Pancreas (tissue), 10 donors: ENCODE results near the gene SNED1. TPM values are rescaled to one million over a fixed set of nuclear protein-coding genes. Genes with fewer than 3 reads are reported as not detected.
"Not testable (repeated sequence)": the region's sequence is repeated elsewhere in the genome, so short reads cannot be mapped to it uniquely, and the experiment has no call there.

Experiments
- ATAC-seq, 4 donors: fragments of 200-7000 bp; cut with Tn5 transposase; one replicate each; pipeline versions ENCODE4 v1.8.0 to v1.9.1; 2020; ENCODE audit warnings: mild to moderate bottlenecking in 4 of 4, moderate library complexity in 4 of 4
- DNase-seq, 6 donors: peaks; one replicate each; pipeline ENCODE4 v3.0.0-alpha.2; 2020
- FAIRE-seq: peaks from 2 replicates; lab custom pipeline; 2012; peaks lifted over from hg19 to GRCh38; lab: Jason Lieb, UNC
- H3K27ac ChIP-seq, 4 donors: fragments of 200-600 bp; sonication (generic); 1 replicate in 3 of 4; 2 replicates in 1 of 4; pipeline versions ENCODE4 v1.5.0 to v1.8.0; 2020
- H3K27me3 ChIP-seq, 4 donors: fragments of 200-600 bp; one replicate each; pipeline ENCODE4 v1.8.0; 2021
- H3K36me3 ChIP-seq, 3 donors: fragments of 200-600 bp; sonication (generic) in 1 of 3; one replicate each; pipeline versions ENCODE4 v1.5.0 to v1.8.0; 2020 to 2021
- H3K4me1 ChIP-seq, 3 donors: fragments of 200-600 bp; one replicate each; pipeline ENCODE4 v1.8.0; 2021
- H3K4me3 ChIP-seq, 4 donors: fragments of 200-600 bp; sonication (generic) in 2 of 4; one replicate each; pipeline versions ENCODE4 v1.5.0 to v1.8.0; 2020 to 2021
- H3K9me3 ChIP-seq, 4 donors: fragments of 200-600 bp; one replicate each; pipeline ENCODE4 v1.8.0; 2021
- CTCF ChIP-seq, 4 donors: fragments of 200-600 bp; sonication (generic) in 3 of 4; IDR thresholded peaks; one replicate each; pipeline versions ENCODE4 v1.5.0 to v1.8.0; 2021; ENCODE audit warnings: antibody characterized with exemption in 4 of 4
- WGBS, 2 donors: extraction: QIAGEN DNeasy Blood & Tissue Kit; methylation state at CpG; one replicate each; pipeline ENCODE4 v1.1.7; 2013; 5-methylcytosine and 5-hydroxymethylcytosine counted together
- intact Hi-C, 3 donors: fragments of 100-400 bp; cut with DNase I; formaldehyde crosslinking; loops; one replicate each; pipeline versions ENCODE4 v1.11.1 to v1.14.2; 2022
- polyA plus RNA-seq, 2 donors: library from polyadenylated mRNA; stranded (reverse); fragments of 200-250 nt; gene quantifications; one replicate each; pipeline ENCODE4 v1.2.3, GENCODE V29; 2013
- total RNA-seq, 6 donors: library from RNA; stranded (reverse); fragmentation: NEBNext Ultra II Directional in 4 of 6; extraction: Animal tissue kit (Norgen Biotek cat#: 25700) in 4 of 6; gene quantifications; one replicate each; pipeline versions ENCODE4 v1.2.1 to v1.2.4, GENCODE V29; 2021 to 2023
- donor health status: healthy with polysubstance abuse.
- donor health status: DM: no; HTN: no; CAD: no; lungs with moderate emphysema.
- donor health status: DM: no; HTN: no; CAD: no.
- donor health status: control.
- donor health status: control.
- donor health status: Bipolar disorder and iron deficiency.
- donor health status: DM: yes; HTN: yes; CAD: no.
- donor health status: DM: no; HTN: no; CAD: no.
- donor health status: DM: no; HTN: no; CAD: no.
- donor health status: DM: yes; HTN: yes; CAD: no.

SNED1 gene
- total and polyA plus RNA-seq, 8 donors = 6.6 to 19.2 (median 10.0) TPM

GRCh38 chr2:241103176-241103595, 104.8 kb downstream of the SNED1 start:
- peaks cover 7 to 21% (median 15%) of the 10 kb centered on the region in 3 donors for H3K4me1 ChIP-seq
- peak overlapping the region in 2 of 4 donors; percentile 89 to 91 for H3K27ac ChIP-seq
- no peak for ATAC-seq
- 21% methylated on average over 5 of the region's 5 CpGs for WGBS, 2 donors
- FAIRE-seq = no peak
- no peaks in the 10 kb centered on the region for H3K9me3 ChIP-seq
- H3K4me3 ChIP-seq = peak overlapping the region; percentile 76 to 94 (median 86)
- H3K36me3 ChIP-seq = peaks cover 0 to 17% (median 0%) of the 10 kb centered on the region in 3 donors
- TF ChIP-seq CTCF (IDR thresholded peaks at IDR 0.05) = no peak
- intact Hi-C loops = no loop called here
- no peaks in the 10 kb centered on the region for H3K27me3 ChIP-seq
- peak in 1 of 6 donors; percentile 27 for DNase-seq

DNA sequence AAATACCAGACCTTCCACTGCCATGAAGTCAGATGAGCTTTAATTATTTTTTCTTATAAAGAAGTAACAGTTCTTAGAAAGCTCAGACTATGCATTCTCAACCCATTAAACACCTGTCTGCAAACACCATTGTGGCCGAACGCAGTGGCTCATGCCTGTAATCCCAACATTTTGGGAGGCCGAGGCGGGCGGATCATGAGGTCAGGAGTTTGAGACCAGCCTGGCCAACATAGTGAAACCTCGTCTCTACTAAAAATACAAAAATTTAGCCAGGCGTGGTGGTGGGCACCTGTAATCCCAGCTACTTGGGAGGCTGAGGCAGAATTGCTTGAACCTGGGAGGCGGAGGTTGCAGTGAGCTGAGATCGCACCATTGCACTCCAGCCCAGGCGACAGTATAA, 106.2 kb downstream of the SNED1 start:
- DNase-seq = peak in 1 of 6 donors; percentile 28
- H3K4me1 ChIP-seq = peaks cover 7 to 21% (median 15%) of the 10 kb centered on the region in 3 donors
- H3K9me3 ChIP-seq, H3K27ac ChIP-seq, intact Hi-C loops, H3K36me3 ChIP-seq, FAIRE-seq, ATAC-seq, H3K4me3 ChIP-seq, H3K27me3 ChIP-seq: not testable (repeated sequence)
- WGBS, 2 donors = 97 to 98% methylated on average over 10 of the region's 10 CpGs

- Histone ChIP-seq H3K4me3 (no peak overlapping the region), H3K4me1 (peaks cover 6 to 14% (median 12%) of the 10 kb centered on the region in 3 donors), H3K27me3 (no peaks in the 10 kb centered on the region), H3K27ac (no peak overlapping the region), H3K36me3 (no peaks in the 10 kb centered on the region), H3K9me3 (no peaks in the 10 kb centered on the region)
- DNase-seq (no peak), ATAC-seq (no peak), FAIRE-seq (no peak)
- intact Hi-C loops = no loop called here
- 56 to 65% methylated on average over 3 of the region's 3 CpGs for WGBS, 2 donors
- TF ChIP-seq CTCF (IDR thresholded peaks at IDR 0.05) = no peak
Measured at GRCh38 chr2:241105641-241106040, 107.2 kb downstream of the SNED1 start.

DNA sequence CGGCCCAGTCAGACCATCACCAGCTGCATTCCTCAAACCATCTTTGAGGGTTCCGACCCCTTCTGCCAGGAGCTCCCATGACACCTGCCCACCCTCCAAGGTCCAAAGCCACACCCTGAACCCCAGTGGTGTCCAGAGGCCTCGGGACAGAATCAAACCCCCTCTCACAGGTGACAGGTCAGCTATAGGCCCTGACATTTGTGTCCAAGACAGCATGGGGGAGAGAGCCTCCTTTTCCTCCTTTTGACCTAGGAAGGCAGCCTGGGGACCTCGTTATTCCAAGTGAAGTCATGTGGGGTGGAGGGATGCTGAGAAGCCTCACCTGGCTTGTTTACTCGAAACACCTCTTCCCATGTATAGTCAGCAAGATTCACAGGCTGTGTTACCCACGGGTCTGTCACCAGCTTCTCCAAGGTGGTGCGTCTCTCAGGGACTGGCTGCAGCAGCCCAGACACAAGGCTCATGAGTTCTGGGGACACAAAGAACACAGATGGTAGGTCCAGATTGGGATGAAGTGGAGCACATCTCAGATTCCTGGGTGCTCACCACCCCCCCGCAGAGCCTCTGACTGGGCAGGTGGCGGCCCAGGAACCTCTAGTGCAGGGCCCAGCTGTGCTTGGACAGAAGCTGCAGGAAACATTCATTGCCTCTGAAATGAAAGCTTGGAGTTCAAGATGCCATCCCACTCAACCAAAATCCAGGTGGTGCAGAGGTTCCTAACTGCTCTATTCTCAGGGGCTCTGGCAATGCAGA, 108.8 kb downstream of the SNED1 start:
- no peaks in the 10 kb centered on the region for H3K36me3 ChIP-seq
- H3K27ac ChIP-seq = no peak overlapping the region
- H3K4me3 ChIP-seq = no peak overlapping the region
- H3K27me3 ChIP-seq = no peaks in the 10 kb centered on the region
- ATAC-seq (no peak), FAIRE-seq (no peak), DNase-seq (peak in 1 of 6 donors; percentile 26)
- WGBS, 2 donors = 89 to 96% methylated on average over 9 of the region's 9 CpGs
- intact Hi-C loops = no loop called here
- peaks cover 3 to 8% (median 6%) of the 10 kb centered on the region in 3 donors for H3K4me1 ChIP-seq
- no peaks in the 10 kb centered on the region for H3K9me3 ChIP-seq
- TF ChIP-seq CTCF (IDR thresholded peaks at IDR 0.05) = no peak

GRCh38 chr2:241108271-241109209, 110.1 kb downstream of the SNED1 start:
- intact Hi-C loops = no loop called here
- 87 to 88% methylated on average over 34 to 35 of the region's 35 CpGs for WGBS, 2 donors
- DNase-seq (peak in 1 of 6 donors; percentile 41), ATAC-seq (no peak), FAIRE-seq (no peak)
- TF ChIP-seq CTCF (IDR thresholded peaks at IDR 0.05) = no peak
- Histone ChIP-seq H3K27me3 (no peaks in the 10 kb centered on the region), H3K4me1 (peaks cover 0 to under 1% (median under 1%) of the 10 kb centered on the region in 3 donors), H3K4me3 (no peak overlapping the region), H3K9me3 (no peaks in the 10 kb centered on the region), H3K36me3 (no peaks in the 10 kb centered on the region), H3K27ac (no peak overlapping the region)
